GM19238 (cell line): ENCODE measurements around the gene SERINC2.
"Not testable (repeated sequence)": the region's sequence is repeated elsewhere in the genome, so short reads cannot be mapped to it uniquely, and the experiment has no call there.

ENCODE experiments used
- DNase-seq: peaks from one replicate; pipeline ENCODE4 v3.0.0; 2011; ENCODE audit warnings: low spot score; ENCODE audit not compliant: insufficient read length

The SERINC2 gene

DNA sequence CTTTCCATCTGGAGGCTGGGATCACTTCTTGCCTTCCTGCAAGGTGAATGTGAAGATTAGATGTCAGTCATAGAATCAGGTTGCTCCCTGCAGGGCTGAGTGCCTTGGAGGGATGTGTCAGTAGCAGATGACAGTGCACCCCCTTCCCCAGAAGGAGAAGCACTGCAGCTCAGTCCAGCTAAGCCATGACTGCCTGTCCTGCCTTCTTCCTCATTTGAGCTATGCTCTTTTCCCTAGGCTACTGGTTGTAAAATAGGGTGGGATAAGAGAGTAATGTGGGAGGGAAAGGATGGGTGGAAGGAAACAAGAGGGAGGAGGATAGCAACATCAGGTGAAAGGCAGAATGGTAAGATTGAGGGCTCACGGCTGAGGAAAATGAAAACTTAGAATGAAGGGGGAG is 29.0 kb upstream of the SERINC2 start:
- no peak for DNase-seq

DNA sequence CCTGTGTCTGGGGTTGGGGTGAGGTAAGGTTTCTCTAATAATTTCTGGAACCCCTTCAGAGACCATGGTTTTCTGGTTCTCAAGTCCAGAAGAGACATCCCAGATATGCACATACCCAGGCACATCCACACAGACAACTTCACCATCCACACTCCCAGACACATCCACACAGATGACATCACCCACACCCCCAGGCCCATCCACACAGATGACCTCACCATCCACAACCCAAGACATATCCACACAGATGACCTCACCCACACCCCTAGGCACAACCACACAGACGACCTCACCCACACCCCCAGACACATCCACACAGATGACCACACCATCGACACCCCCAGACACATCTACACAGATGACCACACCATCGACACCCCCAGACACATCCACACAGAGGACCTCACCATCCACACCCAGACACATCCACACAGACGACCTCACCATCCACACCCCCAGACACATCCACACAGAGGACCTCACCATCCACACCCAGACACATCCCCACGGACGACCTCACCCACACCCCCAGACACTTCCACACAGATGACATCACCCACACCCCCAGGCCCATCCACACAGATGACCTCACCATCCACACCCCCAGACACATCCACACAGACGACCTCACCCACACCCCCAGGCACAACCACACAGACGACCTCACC is 26.3 kb upstream of the SERINC2 start:
- DNase-seq, result not testable (repeated sequence)

DNA sequence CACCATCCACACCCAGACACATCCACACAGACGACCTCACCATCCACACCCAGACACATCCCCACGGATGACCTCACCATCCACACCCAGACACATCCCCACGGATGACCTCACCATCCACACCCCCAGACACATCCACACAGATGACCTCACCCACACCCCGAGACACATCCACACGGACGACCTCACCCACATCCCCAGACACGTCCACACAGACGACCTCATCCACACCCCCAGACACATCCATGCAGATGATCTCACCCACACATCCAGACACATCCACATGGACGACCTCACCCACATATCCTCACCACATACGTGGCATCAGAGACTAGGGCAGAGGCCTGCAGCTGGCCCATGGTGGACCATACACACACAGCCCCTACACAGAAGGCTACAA is 25.4 kb upstream of the SERINC2 start:
- DNase-seq, result no peak

DNA sequence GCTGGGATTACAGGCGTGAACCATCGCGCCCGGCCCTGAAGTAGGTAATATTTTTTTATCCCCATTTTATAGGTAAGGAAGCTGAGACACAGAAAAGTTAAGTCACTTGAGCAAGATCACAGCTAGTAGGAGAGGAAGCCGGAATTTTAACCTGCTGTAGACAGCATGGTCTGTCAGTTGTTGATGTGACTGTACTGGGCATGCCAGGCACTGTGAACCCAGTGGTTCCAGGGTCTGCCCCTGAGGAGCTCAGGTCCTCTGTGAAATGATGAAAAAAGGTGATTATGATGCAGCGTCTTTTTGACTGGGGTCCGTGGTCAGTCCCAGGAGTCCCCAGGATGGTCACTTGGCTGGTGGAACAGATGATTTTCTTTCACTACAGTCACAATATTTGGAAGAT is 23.4 kb upstream of the SERINC2 start:
- no peak for DNase-seq

DNA sequence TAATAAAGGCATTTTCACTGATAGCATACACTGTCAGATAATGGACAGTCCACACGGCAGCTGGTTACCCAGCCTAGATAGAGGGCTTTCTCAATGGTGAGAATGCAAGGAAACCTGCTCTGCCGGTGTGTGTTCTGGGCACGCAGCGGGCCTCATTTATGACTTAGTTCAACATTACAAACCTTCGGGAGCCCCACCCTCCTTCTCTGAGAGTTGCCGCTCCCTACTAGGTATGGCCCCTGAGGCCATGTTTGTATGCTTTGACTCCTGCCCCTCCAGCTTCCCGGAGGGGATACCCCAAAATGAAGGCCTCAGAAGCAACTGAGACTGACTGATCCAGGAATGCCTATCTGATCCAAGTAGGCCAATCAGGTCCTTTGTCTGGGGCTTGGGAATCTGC is 22.9 kb upstream of the SERINC2 start:
- DNase-seq, result no peak

DNA sequence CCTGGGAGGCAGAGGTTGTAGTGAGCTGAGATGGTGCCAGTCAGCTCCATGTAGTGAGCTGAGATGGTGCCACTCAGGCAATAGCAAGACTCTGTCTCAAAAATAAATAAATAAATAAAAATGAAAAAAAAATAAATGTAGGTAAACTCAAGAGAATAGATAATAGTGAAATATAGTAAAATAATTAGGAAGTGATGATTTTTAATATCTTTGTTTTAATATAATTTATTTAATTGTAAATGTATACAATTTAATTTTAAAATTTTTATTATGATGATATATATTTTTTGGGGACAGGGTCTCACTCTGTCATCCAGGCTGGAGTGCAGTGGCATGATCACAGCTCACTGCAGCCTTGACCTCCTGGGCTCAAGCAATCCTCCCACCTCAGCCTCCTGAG is 19.6 kb upstream of the SERINC2 start:
- DNase-seq, result no peak

DNA sequence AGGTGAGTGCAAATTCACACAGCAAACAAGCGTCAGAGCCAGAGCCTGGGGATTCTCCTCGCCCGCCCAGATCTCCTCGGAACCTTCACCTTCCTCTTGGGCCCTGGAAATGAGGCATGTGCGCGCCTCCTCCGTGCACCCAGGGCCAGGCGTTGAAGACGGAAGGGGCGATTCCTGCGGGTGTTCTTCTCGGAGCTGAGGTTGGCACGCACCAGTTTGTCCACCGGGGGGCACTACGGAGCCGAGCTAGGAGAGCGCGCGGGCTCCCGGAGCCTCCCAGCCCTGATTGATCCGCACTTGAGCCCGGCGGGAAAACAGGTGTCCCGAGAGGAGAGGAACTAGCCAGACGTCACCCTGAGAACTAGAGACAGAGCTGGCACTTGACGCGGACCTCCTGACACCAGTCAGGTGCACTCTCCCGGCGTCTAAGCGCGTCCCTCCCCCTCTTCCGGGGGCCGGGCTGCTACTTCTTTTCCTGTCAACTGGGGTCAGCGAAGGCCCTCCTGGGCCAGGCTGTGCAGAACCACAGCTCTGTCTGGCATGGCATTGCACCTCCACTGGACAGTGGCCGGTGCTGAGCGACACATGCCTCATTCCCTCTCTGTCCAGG is 18.3 kb upstream of the SERINC2 start:
- peak; percentile 85 for DNase-seq

DNA sequence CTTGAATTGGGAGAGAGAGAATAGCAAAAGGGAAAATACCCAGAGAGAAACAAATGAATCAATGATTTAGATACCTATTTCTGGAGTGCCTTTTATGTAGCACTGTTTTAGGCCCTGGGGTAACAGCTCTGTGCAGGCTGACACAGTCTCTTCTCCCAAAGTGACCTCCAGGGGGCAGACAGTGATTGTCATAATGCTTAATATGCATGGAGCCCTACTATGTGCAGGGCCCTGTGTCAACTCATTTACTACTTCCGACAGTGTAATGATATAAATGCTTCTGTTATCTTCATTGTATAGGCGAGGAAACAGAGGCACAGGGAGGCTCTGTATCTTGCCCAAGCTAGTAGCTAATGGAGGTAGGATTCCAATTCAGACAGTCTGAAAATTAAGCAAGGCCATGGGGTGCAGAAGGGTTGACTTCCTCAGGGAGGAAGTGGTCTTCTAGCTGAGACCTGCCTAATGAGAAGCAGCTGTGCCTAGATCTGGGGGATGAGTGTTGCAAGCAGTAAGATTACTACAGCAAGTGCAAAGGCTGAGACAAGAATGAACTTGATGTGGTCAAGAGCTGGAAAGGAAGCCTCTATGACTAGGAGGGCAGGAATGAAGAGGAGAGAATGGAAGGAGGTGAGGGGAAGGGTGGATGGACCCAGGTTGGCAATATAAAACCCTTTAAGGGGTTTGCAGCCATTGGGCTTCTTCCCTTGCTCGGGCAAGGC is 16.2 kb upstream of the SERINC2 start:
- DNase-seq, result no peak

DNA sequence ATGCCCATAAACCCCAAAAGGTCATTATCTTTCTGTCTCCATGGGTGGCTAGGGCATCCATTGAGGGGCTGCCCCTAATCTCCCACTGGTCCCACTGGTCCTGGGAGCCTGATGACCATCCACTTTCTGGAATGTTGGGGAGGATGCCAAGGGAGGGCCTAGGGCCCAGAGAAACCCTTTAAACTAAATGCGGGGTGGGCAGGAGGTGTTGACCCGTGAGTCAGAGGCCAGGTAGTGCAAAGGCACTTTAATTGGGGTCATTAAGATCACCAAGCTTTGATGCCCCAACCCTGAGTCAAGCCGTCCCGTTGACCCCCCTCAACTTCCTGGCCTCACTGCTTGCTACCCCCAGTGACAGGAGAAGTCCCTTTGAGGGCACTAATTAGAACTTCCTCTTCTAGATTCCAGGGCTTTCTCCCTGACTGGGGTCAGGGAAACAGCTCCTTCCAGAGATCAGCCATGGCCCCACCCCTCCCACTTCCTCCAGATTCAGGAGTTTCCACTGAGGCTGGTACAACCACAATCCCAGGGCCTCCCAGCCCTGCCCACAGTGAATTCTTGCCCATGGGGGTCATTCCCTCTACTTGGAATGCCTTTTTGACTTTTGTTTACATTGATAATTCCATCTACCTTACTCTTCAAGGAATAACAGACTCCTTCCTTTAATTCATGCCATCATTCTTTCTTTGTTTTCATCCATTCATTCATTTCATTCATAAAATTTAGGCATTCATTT is 15.5 kb upstream of the SERINC2 start:
- DNase-seq, result no peak

DNA sequence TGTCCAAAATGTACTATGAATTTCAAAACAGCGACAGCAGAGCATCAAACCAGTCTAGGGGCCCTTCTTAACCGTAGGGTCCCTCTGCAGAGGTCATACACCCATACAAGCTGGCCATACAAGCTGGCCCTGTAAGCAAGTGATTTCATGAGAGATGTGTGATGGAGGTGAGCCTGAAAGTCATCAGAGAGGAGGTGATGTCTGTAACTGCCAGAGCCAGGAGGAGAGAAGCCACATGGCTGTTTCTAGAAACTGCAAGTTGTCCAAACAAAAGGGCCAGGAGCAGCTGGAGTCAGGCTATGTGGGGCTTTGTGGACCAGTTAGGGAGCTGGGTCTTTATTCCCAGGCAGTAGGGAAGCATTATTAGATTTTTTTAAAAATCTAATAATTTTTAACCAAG is 14.8 kb upstream of the SERINC2 start:
- no peak for DNase-seq

DNA sequence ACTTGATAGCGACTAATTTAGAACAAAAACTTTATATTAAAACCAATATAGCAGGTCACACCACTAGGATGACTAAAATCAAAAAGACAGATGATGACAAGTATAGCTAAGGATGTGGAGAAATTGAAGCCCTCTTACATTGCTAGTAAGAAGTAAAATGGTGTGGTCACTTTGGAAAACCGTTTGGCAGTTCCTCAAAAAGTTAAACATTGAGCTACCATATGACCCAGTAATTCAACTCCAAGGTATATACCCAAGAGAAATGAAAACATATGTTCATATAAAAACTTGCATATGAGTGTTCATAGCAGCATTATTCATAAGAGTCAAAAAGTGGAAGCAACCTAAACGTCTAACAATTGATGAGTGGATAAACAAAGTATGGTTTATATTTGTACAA is 13.0 kb upstream of the SERINC2 start:
- no peak for DNase-seq

DNA sequence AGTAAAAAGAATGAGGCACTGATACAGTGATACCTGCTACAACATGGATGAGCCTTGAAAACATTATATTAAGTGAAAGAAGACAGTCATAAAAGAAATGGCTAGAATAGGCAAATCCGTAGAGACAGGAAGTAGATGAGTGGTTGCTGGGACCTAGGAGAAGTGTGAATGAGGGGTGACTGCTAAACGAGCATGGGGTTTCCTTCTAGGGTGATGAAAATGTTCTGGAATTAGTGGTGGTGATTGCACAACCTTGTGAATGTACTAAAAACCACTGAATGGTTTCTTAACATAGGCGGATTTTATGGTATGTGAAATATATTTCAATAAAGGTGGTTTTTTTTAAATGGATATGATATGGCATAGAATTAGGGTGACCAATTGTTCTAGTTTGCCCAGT is 12.6 kb upstream of the SERINC2 start:
- DNase-seq, result no peak

DNA sequence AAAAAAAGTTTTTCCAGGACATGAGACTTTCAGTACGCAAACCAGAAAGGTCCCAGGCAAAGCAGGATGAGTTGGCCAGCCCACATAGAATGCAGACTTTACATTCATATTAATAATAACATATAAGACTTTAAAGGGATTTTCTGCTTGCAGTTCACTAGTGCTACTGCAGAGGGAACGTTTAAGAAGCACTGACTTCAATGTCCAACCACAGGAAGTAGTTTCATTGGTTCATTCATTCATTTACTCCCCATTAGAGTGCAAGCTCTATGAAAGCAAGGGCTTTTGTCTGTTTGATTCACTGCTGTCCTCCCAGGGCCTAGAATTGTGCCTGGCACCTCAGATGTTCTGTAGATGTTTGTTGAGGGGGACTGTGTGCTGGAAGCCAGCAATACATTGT is 11.8 kb upstream of the SERINC2 start:
- DNase-seq, result no peak

DNA sequence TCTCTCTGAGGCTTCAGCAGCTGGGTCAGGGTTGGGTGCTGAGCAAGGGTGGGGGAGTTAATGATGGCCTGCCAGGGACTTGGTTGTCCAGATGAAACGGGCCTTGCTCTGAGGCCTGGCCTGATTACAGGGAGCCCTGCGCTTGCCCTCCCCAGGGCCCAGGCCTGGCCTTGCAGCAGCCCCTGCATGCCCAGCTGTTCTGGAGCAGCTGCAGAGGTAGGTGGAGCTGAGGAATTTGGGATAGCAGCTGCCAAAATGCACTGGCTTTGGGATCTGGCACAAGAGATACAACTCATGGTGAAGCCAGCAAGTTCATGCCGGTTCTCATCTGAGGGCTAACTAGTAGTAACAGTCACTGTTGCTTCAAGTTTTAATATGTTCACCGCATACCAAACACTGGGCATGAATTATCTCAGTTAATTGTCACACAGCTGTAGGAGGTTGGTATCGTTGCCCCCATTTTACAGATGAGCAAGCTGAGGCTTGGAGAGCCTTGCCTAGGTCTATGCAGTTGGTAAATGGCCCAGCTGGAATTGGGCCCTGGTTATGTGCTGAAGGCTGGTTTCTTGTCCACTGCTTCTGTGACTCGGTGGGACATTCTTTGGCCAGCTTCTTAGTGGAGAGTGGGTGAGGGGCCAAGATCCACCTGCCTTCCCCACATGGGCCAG is 7.3 kb upstream of the SERINC2 start:
- DNase-seq, result no peak

DNA sequence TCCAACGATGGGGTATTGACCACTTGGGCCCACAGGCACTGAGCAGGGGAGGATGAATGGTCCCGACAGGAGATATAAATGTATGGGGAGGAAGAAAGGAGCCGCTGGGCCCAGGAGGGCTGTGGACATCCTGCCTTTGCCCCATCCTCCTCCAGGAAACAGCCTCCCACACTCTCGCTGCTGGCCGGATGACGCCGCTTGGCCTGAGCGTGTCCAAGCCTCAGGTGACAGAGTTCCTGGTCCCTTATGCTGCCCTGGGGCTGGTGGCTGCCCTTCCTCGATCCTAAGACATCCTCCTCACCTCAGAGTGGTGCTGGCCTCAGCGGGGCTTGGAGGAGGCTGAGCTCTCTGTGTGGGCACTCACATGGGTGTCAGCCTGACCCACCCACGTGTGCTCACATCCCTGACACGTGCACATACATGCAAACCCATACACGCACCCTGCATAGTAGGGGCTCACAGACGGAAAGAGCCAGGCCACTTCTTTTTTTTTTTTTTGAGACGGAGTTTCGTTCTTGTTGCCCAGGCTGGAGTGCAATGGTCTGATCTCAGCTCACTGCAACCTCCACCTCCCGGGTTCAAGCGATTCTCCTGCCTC is 5.9 kb upstream of the SERINC2 start:
- no peak for DNase-seq

DNA sequence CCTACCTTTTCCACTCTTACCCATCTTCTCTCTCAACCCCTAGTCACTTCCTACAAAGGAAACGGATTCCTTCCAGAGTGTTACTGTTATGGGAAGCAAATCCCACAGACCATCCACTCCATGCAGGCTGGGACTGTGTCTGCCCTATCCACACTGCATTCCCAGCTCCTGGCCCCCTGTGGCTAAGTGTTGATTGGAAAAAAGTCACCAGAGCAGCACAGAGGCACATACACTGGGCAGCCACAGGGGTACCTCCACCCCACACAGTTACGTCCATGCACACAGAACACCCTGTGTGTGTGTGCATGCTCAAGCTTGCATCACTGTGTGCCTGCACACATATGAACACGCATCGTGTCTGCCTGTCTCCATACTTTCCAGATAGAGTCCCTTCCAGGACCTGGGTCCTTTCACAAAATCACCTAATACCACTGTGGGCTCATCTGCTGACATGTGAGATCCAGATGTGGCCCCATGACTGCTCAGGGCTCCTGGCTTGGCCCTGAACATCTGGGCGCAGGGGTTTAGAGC is 4.2 kb upstream of the SERINC2 start:
- no peak for DNase-seq

DNA sequence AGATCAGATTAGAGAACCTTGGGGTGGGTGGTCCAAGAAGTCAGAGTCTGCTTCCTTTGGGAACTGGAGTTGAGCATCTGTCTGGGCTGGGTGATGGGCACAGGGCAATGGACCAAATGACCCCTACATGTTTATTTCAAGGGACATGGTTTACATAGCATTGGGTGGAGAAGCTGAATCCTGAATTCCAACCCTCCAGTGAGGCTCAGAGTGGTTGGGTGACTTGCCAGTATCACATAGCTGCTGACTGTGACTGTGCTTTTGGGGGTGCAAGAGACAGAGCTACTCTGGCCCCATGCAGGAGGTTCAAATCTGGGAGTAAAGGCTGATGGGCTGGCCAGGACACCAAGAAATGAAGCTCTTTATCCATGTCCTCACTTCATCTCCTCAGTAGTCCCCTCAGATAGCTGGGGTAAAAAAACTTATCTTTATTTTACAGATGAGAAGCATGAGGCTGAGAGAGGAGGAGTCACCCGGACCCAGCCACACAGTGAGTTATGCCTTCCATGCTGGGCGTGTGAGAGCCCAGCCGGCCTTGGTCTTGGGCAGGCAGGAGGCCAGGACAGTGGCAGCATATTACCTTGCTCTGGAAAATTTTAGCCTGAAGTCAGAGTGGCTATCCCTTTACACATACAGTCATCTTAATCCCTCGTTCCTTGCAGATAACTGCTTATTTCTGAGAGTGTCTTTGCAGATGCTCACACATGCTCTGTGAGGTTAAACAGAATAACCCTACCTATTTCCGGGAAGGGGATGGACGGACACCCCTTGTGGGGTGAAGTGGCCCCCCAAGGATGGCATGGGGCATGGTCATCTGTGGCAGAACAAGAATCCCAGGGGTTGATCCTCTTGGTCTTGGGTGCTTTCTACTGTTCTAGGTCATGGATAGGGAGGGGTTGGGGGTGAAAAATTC is 2.8 kb upstream of the SERINC2 start:
- DNase-seq, result no peak

DNA sequence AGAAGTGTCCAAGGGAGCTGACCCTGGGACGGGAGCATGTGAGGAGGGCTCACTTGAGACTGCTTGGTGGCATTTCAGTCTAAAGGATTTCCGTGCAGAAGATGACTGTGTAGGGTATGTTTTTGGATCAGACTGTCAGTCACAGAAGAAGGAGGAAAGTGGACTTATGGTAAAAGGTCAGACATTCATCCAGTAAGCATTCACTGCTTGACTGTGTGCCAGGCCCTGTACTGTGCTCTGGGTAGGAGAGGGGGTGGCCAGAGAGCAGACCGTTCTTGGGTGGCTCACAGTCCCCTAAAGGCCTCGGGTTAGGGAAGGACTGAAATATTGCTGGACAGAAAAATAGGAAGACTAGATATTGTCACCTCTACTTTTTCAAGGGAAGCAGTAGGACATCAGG is 2.1 kb upstream of the SERINC2 start:
- no peak for DNase-seq

DNA sequence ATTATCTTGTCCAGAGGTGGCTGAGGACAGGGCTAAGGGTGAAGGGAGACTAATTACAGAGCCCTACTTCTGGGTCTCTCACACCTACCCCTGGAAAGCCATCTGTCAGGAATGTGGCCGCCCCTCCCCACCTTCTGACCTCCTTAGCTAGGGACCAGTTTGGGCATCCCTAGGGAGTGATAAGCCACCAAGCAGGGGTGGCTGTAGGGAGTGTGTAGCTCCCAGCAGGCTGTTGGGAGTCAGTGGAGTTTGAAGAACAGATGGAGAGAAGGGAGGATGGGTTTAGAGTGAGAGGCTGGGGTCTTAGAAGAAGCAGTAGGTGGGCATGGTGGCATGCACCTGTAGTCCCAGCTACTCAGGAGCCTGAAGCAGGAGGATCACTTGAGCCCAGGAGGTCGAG is 808 bp upstream of the SERINC2 start:
- DNase-seq, result no peak

DNA sequence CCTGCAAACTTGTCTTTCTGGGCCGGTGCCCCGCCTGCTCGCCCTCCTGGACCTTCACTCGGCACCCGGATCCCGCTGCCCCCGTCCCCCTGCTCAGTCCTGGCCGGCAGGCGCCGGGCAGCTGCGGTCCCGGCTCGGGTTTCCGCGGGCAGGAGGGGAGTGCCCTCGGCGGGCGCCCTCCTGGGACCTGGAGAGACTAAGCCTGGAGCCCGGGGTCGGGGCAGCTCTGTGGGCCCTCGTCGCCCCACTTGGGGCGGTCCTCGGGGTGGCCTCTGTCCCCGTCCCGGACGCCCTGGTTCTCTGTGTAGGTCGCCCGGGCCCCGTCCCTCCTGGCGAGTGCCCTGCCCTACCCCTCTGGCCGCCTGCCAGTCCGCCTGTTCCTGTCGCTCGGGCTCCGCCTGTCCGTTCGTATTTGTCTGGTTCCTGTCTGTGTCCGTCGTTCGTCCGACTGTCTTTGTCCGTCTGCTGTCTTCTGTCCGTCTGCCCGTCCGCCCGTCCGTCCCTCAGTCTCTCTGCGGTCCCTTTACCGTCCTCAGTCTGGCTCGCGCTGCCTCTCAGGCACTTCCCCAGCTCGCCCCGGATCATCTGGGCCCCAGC is 490 bp downstream of the SERINC2 start:
- DNase-seq, result no peak
